Measurements from ENCODE around the gene F10.
"Not testable (repeated sequence)": the region's sequence is repeated elsewhere in the genome, so short reads cannot be mapped to it uniquely, and the experiment has no call there.

Gene F10

DNA sequence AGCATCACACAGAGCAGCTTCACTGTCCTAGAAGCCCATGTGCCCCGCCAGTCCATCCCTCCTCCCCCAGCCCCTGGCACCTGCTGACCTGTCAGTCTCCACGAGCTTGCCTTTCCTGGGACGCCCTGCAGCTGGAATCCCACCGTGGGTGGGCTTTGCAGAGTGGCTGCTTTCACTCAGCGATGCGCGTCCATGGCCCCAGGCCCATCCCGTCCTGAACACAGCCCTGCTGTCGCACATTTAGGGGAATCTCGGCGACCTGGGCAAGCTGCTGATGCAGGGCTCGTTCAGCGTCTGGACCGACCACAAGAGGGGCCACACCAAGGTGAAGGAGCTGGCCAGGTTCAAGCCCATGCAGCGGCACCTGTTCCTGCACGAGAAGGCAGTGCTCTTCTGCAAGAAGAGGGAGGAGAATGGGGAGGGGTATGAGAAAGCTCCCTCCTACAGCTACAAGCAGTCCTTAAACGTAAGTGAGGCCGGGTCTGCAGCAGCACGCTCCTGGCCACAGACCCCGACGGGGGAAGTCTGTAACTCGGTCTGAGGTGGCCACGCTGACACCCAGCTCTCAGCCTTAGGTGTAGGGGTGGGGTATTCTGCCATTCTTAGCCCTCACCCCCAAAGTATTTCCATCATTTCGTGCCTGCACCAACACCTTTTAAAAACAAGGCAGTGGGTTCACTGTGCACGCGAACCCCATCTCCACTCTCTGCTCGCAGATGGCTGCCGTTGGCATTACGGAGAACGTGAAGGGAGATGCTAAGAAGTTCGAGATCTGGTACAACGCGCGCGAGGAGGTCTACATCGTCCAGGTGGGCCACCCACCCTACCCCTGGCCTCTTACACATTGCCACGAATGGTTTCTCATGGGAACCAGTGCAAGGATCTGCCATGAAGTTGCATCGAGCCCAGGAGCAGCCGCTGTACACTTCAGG is 35.3 kb upstream of the F10 start:
- no peak for DNase-seq

DNA sequence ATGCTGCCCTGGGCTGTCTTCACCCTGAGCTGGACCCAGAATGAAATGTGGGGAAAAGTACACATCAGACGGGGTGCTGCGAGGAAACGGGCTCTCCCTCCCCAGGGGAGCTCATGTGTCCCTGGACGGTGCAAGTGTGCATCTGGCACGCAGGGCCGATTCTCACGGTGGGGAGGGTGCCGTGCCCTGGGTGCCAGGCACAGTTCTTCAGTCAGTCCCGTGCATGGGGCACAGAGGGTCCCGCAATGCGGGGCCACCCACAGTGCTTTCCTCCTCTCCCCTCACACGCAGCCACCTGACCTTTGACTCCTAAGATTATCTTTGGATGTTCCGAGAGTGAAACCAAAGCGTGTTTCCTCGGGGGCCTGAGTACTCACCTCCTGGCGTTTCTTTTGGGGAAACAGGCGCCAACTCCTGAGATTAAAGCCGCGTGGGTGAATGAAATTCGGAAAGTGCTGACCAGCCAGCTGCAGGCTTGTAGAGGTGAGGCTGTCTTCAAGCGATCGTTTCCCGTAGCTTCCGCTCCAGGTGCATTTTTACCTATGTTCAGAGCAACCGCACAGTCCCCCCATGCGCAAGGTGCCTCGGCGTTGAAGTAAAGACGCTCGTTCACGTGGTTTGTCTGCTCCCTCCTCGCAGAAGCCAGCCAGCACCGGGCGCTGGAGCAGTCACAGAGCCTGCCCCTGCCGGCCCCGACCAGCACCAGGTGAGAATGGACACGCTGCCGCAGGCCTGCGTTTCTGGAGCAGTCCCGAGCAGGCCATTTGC is 34.5 kb upstream of the F10 start:
- DNase-seq: no peak

DNA sequence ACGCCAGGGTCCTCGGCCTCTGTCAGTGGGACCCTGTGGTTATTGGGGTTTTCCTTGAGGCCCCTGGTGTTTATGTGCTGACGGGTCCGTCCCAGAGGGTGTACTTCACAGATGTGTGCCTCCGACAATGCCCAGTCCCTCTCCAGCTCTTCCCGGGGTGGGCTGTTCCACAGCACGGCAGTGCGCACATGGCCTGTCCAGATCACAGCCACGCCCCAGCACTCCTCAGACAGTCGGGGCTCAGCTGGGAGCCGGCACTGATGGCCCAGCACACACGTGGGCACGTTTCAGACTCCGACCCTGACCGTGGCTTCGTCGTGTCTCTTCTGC is 33.9 kb upstream of the F10 start:
- DNase-seq: no peak

DNA sequence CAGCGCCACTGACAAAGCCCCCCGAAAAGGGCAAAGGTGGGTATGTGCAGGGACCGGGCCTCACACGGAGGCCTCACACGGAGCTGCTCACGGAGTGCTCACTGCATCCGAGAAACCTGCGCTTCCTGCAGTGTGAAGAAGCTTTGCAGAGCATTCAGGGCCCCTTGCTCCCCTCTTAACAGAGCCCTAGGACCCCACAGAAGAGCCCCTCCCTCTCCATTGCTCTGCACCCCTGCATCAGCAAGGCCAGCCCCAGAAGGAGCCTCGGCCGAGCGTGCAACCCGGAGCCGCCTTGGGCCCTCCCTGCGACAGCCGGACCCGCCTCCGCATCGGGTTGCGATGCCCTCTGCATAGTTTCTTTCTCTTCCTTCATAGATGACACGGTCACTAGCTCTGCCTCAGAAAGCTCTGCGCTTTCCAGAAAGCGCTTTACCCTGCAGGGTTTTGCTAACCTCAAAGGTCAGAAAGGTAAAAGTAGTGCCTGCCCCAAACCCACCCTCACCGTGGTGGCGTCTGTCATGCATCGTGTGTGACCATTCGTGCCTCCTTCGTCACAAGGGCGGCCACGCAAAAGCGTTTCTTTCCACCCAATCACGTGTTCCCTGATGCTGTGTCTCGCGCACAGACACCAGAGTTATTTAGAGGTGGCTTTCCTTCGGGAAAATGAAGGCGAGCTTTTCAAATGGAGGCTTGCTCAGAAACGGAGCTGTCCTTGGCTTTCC is 32.7 kb upstream of the F10 start:
- DNase-seq: no peak

DNA sequence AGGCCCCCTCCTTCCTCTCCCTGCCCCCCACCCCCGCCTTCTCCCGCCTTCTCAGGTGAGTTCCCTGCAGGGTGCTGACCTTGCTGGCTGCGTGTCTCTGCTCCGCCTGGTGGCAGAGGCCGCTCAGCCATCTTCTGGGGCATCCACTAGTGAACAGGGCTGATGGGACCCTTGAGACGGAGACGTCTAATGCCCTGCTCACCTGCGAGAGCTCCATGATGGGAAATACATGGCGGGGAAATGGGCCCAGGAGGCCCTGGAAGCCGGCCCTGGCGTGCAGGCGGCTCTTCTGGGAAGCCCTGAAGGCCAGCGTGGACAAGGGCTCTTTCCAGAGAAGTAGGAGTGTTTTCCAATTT is 32.2 kb upstream of the F10 start:
- no peak for DNase-seq

DNA sequence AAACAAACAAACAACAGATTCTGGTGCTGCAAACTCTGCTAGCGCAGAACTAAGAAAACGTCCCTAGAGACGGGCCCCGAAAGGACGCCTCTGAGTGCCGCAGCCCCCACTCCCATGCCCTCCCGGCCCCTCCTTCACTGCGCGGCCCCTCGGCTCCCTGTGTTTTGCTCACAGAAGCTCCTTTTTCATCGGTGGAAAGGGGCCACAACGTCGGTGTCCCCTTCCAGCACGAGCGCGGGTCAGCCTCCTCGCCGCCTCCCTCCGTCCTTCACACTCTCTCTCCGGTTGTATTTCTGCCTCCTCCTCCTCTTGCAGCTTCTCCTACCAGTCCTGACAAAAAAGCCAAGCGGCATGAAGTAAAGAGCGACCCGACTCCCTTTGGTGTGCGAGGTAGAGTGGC is 31.8 kb upstream of the F10 start:
- no peak for DNase-seq

DNA sequence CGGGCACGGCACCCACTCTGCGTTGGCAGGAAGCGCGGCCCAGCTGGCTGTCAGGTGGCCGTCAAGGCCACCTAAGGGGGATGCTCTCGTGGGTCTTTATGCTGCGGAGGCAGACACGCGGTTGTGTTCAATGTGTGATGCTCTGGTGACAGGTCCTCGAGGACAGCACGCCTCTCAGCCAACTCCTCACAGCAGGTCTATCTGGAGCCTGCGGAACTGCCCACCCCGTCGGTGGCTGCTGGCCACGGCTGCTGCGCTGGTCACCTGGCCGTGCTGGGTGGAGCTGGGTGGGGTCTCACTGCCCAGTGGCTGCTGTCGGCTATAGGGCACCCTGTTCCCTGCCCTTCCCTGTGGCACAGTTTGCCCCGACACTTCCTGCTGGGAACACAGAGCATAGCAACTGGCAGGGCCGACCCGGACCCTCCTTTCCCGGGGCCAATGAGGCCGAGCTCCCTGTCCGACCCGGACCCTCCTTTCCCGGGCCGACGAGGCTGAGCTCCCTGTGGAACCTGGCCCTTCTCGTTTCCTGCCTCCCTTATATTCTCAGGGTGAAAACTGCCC is 31.3 kb upstream of the F10 start:
- no peak for DNase-seq

DNA sequence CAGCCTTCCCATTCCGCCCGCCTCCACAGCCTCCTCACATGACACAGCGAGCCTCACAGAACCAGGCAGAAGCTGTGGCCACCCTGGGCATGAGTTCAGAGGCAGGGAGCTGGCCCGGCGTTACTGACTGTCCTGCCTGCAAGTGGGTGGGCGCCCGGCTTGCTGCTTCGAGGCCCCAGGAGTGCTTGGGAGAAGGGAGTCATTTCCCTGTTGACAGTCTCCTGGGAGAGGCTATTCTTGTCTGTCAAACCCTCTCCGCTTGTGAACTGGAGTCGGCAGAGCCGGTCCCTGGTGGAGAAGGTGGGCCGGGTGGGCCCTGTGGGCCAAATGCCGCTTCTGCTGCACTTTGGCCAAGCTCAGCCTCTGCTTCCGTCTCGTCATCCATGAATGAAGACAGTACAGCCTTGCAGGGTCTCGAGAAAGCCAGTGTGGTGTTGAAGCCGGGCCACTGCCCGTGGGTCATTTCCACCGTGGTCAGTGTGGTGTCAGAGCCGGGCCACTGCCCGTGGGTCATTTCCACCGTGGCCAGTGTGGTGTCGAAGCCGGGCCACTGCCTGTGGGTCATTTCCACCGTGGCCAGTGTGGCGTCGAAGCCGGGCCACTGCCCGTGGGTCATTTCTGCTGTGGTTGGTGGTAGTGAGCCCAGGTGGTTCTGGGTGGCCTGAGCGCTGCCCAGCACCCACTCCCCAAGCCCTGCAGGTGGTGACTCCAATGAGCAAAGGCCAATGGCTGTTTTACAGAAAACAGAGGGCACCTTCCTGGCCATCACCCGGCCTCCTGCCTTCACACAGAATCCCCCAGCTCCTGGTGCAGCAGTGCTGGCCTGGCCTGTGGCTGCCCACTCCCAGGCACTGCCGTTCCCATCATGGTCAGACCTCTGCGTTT is 30.5 kb upstream of the F10 start:
- no peak for DNase-seq

DNA sequence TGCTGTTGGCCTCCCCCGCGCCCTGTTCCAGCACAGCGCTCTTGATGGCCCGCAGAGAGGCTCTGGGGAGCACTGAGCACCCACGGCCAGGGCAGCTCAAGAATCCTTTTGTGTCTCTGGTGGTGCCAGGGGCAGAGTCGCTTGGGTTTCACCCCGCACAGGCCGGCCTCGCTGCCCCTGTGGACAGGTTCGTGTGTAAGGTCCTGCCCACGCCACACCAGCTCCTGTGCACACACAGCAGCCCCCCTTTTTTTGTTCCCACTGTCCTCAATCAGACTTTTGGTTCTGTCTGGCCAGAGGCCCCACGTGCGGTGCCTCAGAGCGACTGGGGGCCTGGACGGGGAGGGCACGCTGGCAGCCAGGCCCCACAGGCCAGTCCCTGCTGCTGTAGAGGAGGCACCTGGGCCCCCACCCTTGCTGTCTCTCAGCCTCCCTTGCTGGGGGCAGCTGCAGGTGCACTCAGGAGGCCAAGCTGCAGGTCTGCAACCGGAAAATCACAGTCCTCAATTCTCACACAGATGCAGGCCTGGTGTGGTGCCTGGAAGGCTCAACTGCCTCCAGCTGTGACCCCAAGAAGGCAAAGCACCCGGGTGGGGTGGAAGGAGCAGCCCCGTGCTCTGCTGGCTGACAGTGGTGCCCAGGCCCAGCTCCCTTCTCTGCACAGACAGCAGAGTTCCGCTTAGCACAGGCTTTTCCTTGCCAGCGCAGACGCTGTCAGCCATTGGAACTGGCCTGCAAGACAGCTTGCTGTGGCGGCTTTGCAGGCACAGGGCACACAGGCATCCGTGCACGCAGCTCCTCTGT is 29.6 kb upstream of the F10 start:
- DNase-seq: no peak

DNA sequence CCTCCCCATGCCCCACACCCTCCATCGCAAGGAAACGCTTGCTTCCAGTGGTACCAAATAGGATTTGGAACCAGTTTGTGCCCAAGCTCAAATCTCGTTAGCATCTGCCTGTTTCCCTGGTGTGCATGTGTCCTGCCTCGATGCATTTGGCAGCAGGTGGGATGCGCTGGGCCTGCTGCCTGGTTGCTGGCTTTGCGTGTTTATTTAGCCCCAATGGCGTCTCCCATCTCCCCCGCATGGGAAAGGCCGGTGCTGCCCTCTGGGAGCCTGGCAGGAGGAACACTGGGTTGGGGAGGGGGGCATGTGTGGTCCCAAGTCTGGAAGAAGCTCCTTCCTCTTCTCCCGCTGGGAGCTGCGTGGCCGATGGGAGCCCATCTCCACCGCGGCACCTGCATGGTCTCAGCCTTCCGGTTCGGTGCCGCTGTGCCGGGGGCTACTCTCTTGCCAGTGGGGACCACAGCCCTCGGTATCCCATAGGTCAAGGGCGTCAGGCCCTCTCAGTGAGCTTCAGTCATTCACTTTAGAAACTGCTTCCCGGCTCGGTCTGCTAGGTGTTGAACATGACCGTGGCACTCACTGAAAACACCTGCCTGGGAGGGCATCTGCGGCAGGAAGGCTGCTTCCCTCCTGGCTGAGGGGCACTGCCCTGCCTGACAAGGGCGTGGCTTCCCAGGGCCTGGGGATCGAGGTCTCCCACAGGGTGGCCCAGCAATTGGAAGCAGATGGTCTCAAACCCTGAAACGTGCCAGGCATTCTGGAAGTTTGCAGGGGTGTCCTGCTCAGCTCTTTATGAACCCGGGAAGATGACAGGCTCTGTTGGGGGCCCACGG is 28.8 kb upstream of the F10 start:
- no peak for DNase-seq

DNA sequence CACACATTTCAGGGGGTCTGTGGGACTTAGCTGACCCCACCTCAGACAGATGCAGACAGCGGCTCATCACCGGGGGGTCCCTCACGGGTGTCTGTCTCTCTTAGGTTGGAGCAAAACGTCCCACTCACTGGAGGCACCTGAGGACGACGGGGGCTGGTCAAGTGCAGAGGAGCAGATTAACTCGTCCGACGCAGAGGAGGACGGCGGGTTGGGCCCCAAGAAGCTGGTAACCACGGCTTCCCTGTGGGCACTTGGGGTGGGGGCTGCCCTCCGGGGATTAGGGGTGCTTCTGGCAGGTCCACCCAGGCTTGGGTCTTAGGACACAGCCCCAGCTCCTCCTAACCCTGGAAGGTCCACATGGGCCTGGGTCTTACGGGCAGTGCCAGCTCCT is 28.2 kb upstream of the F10 start:
- DNase-seq: no peak

DNA sequence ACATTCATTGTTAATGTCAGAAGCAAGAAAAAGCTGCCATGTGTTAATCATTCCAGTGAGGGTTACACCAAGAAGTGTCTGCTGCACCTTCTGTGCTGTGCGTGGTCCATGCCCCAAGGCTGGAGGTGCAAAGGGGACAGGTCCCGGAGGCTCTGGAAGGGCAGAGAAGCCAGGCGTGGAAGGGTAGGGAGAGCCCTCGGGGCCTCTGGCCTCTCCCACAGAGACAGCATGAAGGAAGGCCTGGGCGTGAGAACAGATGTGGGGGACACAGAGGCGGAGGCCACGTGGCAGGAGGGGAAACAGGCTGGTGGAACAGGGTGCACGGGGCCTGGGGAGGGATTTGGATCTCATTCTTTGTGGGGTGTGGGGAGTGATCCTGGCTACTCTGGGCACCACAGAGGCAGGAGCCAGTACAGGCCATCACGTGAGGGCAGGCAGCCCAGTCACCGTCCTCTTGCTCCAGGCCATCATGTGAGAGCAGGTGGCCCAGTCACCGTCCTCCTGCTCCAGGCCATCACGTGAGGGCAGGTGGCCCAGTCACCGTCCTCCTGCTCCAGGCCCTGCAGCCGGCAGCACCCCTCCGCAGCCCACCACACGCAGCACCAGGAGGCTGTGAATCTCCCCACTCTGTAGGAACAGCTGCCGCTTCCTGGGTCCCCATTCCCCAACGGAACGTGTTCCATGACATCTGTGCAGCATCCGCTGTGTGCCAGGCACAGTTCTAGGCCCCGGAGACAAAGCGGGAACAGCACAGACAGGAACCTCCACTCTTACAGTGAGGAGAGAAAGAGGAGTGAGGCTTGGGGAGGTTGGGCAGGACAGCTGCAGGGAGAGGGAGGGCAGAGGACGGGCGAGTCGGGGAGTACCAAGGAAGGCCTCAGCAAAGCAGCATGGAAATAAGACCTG is 27.2 kb upstream of the F10 start:
- no peak for DNase-seq

DNA sequence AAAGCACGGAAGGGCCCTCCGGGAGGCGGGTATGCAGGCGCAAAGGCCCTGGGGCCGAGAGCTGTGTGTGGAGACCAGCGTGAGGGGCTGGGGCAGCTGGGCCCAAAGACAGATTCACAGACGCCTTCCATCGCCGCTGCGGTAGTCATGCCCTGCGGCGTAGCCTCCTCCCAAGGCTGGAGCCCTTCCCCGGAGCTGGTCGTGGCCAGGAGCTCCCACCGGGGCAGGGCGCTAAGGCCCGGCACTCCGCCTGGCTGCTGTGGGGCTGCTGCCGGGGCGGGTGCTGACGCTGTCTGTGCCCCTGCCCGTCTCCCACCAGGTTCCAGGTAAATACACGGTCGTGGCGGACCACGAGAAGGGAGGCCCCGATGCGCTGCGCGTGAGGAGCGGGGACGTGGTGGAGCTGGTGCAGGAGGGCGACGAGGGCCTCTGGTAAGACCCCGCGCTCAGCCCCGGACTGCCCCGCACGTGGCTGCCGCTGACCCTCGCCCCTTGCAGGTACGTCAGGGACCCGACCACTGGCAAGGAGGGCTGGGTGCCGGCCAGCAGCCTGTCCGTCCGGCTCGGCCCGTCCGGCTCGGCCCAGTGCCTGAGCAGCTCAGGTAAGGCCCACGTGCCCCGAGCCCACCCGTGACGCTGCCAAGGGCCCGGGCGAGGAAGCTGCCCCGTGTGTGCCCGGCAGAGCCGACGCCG is 26.4 kb upstream of the F10 start:
- no peak for DNase-seq

DNA sequence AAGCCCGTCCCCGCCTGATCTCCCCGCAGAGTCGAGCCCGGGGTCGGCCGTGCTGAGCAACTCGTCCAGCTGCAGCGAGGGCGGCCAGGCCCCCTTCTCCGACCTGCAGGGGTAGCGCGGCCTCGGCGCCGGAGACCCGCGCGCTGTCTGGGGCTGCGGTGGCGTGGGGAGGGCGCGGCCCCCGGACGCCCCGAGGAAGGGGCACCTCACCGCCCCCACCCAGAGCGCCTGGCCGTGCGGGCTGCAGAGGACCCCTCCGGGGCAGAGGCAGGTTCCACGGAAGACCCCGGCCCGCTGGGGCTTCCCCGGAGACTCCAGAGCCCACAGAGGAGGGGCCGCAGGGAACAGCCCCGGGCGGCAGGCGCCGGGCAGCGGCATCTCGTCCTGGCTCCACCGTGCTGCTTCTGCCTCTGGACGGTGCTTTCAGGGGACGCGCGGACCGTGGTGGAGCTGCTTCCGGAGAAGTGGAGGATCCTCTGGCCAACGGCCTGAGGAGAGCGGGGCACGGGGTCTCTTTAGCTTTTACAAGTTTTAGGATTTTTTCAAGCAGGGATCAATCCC is 25.8 kb upstream of the F10 start:
- DNase-seq: no peak

DNA sequence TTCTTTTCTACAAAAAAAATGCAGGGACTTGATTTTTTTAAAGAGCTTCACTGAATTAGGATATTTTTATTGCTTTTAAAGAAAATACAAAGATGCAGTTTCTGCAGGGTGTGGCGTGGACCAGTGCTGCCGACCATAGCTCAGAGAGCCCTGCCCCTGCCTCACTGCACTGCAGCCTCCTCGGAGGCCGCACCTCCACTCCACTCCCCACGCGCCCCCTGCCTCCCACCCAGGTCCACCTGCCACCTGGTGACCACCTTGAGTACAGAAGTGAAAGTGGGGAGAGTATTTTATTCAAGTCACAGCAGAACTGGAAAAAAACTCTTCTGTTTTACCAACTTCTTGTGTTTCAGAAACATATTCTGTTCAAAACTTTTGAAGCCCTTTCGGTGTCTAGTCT is 24.9 kb upstream of the F10 start:
- no peak for DNase-seq

DNA sequence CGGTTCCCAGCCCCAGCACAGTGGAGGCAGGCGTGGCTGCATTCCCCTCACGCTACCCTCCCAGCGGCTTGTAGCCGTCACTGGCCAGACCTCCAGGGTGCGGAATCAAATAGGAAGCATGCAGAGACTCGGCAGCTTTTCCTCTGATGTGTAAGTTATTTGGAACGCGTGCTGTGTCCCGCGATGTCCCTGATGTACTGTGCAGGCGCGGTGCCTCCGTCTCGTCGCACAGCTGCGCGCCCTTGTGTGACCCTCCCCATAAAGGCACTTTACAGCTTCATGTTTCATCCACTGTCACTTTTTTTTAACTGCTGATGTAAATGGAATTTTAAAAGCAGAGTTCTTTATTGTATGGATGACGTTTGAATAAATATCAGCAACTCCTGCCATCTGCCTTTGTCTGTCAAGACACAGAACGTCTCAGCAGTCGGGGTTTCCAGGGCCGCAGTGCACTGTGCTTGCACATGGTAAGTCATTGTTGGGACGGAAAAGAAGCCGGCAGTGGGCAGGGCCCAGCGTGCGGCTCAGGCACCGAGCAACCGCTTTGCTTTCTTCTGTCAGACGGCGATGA is 24.4 kb upstream of the F10 start:
- no peak for DNase-seq

DNA sequence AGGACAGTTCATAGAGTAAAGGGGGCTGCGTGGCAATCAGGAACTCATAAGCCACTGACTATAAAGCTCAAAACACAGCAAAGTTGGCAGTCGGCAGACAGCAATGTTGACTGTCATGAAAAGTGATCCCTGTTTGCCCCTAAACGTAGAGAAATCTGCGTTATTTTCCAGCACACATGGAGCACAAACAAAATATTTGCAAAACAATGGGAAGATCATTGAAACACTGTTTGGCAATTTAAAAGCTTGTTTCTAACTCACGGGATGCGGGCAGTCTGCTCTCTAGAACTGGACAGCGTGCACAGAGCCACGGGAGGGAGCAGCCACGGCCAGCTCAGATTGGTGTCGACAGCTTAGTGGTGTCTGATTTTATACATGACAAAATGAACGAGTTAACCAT is 23.5 kb upstream of the F10 start:
- no peak for DNase-seq

DNA sequence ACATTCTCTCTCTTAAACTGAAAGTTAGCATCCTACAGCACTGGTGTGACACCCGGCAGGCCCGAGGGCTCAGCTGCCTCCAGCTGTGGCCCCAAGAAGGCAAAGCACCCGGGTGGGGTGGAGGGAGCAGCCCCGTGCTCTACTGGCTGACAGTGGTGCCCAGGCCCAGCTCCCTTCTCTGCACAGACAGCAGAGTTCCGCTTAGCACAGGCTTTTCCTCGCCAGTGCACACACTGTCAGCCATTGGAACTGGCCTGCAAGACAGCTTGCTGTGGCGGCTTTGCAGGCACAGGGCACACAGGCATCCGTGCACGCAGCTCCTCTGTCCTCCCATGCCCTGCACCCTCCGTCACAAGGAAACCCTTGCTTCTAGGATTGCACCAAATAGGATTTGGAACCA is 20.3 kb upstream of the F10 start:
- DNase-seq: not testable (repeated sequence)

Data from Kasumi-1 (cell line).